ENCODE measurements around the gene TGFBR2.

Gene TGFBR2

DNA sequence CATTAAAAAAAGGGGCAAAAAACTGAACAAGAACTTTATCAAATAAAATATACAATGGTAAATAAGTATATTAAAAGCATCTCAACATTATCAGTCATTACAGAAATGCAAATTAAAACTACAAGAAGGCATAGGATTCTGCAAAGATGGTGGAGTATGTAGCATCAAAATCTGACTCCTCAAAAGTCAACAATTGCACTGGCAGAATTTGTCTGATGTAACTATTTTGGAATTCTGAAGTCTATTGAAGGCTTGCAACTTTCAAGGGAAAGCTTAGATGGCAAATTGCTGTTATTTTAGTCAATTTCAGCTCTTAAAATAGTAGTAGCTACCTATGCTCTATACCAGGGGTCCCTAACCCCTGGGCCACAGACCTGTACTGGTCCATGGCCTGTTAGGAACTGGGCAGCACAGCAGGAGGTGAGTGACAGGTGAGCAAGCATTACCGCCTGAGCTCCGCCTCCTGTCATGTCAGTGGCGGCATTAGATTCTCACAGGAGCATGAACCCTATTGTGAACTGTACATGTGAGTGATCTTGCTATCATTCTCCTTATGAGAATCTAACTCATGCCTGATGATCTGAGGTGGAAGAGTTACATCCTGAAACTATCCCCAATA, 107.6 kb downstream of the TGFBR2 start:
- DNase-seq (ENCODE audit: low spot score), result no peak

DNA sequence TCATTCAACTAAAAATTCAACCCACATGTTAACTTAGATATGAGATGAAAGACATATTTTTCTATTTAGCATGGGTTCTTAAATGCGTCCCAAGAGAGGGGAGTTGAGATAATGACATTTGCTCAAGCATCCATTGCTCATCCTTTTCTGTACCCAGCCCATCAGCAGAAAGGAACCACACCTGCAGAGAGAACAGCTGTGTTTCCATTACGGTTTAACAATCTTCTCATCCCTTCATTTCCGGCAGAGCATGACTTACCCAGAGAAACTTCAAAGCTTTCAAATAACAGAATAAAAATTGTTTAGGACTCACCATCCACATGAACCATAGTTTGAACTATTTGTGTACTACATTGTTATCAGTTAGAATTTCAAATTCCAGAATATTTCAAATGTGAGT, 113.1 kb downstream of the TGFBR2 start:
- DNase-seq (ENCODE audit: low spot score), result no peak

DNA sequence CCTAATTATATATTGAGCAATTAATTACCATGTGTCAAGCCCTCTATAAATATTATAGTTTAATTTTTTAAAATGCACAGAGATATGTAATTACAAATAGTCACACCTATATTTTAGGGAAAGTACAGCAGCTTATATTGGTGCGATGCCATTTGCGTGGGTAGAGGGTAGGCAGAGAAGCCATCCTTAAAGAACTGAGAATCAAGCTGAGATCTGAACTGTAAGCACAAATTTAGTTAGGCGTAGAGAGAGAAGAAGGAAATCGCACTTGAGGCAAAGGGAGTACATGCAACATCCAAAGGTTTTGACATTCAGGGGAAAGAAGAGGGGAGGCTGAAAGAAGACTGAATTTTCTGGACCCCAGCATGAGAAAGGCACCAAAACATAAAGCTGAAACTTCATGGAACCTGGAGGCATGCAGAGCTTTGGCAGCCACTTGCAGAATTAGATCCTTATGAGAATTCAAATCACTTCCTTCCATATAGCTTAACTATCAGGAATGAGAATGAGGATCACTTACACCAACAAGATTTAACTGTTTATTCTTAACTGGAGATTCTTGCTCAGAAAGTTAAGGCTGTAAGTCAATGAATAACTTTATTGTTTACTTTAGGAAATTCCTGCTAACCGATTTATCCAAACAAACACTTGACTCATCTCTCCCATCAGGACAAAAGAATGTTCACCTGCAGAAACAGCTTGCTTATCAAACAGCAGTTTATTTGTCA, 114.3 kb downstream of the TGFBR2 start:
- DNase-seq (ENCODE audit: low spot score), result no peak

DNA sequence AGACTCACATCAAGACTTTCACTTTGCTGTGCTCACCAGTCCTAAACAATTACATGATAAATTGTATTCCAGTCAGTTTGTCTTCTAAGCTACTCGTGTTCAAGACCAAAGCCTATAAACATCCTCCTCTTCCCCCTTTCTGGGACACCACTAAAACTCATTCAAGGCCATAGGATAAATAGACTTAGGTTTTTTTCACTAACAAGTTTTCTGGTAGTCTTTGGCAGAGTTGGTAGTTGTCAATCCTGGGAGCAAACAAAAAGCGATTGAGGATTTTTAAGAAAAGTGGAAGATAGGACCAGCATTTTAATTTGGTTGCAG, 114.9 kb downstream of the TGFBR2 start:
- DNase-seq (ENCODE audit: low spot score), result no peak

DNA sequence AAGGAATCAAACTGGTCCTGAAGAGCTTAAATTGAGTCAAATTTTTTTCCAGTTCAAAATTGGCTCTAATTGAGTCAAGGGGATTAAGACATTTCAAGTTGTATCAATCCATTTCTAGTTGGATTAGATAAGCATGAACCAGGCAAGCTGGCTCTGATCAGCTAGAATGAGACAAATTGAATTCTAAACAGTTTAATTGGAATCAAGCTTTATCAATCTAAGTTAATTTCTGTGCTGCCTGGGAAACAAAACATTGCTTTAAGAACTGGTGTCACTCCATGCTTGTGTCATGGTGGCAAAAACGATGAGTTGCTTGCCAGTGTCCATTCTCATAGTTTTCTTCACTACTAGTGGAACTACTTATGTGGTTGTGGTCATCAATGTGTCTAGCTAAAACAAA, 116.8 kb downstream of the TGFBR2 start:
- peak; percentile 74 for DNase-seq (ENCODE audit: low spot score)

DNA sequence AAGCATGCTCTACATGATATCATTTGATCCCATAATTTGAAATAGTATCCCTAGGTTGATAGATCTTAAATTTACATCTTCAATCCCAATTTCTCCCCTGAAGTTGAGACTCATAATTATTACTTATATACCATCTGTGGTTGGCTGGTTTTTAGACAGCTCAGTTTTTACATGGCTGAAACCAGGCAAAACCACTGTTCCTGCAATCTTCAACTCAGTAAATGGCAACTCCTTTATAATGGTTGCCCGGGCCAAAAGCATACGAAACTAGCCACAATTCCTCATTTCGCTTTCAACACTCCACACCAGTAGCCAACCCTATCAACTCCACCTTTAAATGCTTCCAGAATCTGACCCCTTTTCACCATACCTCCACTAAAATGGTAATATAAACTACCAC, 118.5 kb downstream of the TGFBR2 start:
- no peak for DNase-seq (ENCODE audit: low spot score)

DNA sequence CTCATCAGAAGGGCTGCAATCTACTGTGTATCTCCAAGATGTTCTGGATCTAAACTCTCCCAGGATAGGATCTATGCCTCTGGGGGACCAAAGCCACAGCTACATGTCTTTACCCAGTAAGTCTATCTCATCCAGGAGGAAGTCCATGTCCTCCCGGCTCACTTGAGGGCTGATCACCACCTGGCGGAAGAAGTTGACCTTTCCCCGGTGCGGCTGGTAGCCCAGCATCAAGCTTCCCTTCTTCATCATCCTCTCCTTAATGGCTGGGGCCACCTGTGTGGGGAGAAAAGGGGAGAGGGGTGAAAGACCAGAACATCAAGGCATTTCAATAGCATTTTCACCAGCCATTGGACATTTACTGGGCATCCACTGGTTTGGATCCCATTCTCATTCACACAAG, 121.7 kb downstream of the TGFBR2 start:
- DNase-seq (ENCODE audit: low spot score), result no peak

DNA sequence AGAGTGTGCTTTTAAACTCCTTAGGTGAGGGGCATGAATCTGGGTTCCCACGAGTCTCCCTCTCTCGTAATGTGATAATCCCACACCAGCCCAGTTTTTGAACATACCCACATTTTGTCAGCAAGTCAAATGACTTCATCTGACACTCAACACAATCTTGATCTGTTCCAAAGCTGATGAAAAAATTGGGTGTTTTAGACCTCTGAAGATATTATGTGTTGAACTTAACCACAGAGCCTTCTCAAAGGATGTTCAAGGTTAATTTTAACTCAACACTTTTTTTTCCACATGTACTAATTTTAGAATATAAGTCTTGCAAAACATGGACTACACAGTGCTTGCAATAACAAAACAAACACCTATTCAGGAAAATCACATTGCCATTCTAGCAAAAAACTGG, 123.1 kb downstream of the TGFBR2 start:
- DNase-seq (ENCODE audit: low spot score), result no peak

DNA sequence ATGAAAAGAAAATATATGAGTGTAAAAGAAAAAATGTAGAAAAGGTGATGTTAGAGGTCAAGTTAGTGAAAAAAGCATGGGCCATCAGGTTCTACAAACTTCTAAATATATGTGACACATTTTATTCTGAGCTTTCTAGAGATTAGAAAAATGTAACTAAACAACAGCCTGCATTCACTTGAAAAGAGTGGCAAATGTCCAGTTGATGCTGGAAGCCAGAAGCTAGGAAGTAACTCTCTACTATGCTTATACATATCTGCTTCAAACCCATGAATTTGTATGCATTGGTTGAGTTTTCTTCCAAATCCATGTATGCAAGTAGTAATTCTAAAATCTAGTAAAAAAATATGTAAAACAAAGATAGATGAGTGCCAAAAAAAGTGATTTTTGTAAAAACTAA, 123.5 kb downstream of the TGFBR2 start:
- DNase-seq (ENCODE audit: low spot score), result no peak

DNA sequence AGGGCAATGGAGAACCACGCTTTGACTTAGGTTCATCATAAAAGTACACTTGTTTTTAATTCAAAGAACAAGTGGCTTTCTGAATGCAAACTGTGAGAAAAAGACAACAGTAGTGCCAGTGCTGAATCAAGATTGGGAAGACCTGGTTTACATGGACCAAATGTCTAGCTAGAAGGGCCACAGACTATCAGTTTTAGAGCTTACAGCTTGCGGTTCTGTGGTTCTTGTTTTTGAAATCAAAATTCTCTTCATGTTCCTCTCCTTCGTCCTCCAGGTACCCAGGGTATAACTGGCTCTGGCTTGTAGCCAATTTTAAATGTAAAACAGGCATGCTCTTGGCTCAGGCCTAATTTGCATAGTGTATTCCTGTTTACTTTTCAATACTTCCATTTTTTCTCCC, 124.6 kb downstream of the TGFBR2 start:
- no peak for DNase-seq (ENCODE audit: low spot score)

DNA sequence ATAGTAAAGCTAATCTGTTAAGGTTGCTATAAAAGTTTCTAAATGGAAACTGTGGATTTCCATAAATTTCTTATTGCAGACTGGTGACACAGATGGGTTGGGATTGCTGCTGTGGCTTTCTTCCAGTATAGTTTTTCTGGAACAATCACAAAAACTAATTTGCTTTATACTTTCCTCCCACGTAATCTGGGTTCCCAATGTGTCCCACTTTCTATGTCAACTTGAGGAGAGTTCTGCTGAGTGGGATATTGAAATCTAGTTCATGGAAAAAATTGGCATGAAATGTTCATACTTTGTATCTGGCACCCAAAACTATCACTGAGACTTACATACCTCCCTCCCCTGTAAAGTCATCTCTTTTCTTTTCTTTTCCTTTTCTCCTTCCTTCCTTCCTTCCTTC, 126.8 kb downstream of the TGFBR2 start:
- no peak for DNase-seq (ENCODE audit: low spot score)

DNA sequence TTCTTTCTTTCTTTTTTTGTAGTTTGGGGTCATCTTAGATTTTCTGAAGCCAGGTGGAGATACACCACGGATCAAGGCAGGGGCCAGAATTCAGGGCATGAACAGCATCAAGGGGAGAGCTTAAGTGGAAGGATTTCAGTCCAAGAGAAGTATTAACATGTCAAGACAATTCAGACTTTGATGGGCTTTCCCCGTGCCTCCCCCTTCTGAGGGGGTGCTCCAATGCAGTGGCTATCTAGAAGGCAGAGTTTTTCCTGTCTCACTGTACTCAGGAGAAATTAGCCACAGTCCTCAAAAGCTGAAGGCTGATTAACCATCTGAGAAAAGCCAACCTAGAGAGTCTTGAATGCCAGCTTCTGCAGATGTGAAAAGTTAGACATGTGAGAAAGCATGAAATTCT, 127.3 kb downstream of the TGFBR2 start:
- DNase-seq (ENCODE audit: low spot score), result no peak

DNA sequence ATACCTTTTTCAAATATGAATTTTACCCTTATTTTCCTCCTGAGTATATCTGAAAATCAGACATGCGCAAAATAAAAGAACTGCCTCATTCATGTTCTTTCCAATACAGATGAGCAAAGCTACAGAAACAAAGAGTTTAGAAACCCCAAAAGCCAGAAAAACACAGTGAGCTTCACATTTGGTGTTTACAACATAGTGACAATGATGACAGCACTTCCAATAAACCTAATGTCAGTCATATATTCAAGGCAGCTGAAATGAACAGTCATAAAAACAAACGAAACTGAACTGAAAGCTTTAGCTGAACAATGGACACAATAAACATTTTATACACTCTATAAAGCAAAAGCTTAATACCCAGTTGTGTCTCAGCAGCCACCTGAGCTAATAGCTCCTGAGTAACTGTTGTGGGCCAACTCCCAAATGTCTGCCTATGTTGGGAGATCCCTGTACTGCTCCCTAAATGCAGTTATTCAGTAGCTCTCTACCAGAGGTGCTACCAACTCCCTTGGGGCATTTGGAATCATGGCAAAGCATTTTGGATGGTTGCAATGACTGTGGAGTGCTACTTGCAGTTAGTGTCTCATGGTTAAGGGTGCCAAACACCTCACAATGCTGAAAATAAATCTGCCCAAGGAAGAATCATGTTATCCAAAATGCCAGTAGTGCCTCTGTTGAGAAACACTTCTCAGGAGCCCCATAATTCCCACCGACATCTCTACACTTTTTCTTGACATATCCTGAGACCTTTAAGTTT, 131.5 kb downstream of the TGFBR2 start:
- no peak for DNase-seq (ENCODE audit: low spot score)

DNA sequence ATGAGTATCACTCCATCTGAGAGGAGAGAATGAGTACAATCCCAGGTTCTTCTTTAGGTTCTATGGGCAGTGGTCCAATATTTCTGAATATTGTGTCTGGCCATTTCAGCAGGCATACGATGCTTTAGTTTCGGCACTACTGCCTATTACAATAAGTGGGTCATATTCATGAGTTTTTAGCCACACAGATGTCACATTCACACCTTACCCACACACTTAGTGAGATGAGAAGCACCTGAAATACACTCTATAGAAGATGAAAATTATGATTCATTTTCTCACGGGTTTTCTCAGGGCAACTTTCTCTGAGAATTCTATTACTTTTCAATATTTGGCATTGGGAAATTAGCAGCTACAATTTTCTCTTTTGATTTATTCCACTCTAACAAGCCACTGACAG, 132.2 kb downstream of the TGFBR2 start:
- DNase-seq (ENCODE audit: low spot score), result no peak

DNA sequence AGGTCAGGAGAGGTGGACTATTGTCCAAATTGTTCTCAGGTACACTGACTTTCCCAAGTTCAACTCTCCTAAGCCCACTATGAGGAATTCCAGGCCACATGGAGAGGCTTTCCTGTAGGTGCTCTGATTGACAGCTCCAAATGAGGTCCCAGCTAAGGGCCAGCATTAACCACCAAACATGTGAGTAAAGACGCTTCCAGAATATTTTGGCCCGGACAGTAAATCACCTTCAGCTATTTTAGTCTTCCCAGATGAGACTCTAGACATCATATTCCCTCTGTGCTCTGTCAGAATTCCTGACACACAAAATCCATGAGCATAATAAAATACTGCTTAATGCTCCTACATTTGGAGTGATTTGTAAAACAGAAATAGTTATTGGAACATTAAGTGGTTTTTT, 135.5 kb downstream of the TGFBR2 start:
- DNase-seq (ENCODE audit: low spot score), result no peak

DNA sequence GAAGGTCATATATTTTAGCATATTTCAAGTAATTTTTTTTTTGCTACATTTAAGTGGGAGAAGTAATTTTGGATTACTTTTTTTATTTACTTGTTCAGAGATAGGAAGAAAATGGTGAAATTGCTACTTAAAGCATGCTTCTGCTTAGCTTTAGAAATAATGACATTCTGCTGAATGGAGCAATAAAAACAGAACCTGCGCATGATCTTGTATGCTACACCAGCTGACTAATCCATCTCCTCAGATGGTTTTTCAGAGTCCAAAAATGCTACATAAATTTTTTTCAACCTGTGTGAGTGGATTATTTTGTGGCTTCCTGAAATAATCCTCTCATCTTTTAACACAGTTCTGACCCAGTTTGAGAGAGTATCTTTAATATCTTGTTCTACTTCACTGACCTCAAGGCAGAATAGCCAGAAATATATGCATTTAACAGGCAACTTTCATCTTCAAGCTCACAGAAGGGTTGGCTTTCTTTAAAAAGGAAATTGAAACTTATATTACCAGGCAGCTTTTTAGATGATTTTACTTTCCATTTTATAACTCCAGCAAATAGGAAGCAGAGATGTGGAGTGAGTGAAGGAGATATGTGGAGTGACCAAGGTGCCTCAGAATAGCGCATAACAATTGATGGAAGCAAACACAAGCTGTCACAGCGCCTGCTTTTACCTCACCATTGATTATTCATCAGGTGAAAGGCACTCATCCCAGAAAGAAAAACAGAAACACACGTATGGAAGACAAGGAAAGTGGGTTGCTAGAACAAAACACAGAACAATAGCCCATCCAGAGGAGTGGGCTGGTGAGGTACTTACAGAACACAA, 136.6 kb downstream of the TGFBR2 start:
- no peak for DNase-seq (ENCODE audit: low spot score)

Measured in SK-N-DZ (cell line).